HepG2 (cell line): ENCODE data around the gene TNFSF13. TPM values are rescaled to one million over a fixed set of nuclear protein-coding genes. Genes with fewer than 3 reads are reported as not detected.

Source experiments
- ATM ChIP-seq: fragments of 450-650 bp; IDR thresholded peaks from 2 replicates; pipeline ENCODE4 v1.7.1; 2017; ENCODE audit warnings: mild to moderate bottlenecking, borderline replicate concordance
- KDM4B ChIP-seq: sonication (generic); formaldehyde crosslinking; IDR thresholded peaks from 2 replicates; pipeline ENCODE4 v1.4.0; 2020; ENCODE audit warnings: missing genetic modification reagents
- MYC ChIP-seq: sonication (generic); formaldehyde crosslinking; IDR thresholded peaks from 2 replicates; pipeline ENCODE4 v1.9.0; 2021; ENCODE audit warnings: missing genetic modification reagents, borderline replicate concordance
- REST ChIP-seq, 2 experiments: IDR thresholded peaks; 2 replicates each; pipeline ENCODE4 v1.6.1; 2011 to 2012; ENCODE audit warnings: low read length in 2 of 2, borderline replicate concordance in 1 of 2, low read depth in 1 of 2, mild to moderate bottlenecking in 1 of 2, moderate library complexity in 1 of 2
- ZNF446 ChIP-seq: sonication (generic); formaldehyde crosslinking; IDR thresholded peaks from 2 replicates; pipeline ENCODE4 v1.5.0; 2020; ENCODE audit warnings: mild to moderate bottlenecking, missing genetic modification reagents
- polyA plus RNA-seq, 8 experiments: library from polyadenylated mRNA; depleted of rRNA in 3 of 8; stranded (reverse) in 7 of 8; unstranded in 1 of 8; fragments of >200 nt; fragmentation: Illumina TruSeq in 4 of 8; extraction: Trizol in 4 of 8; gene quantifications; 2 replicates each; pipeline versions ENCODE4 v1.2.1 to v1.2.3, GENCODE V29; 2011 to 2016; ENCODE audit warnings: low read depth in 4 of 8, missing spikeins in 1 of 8, mixed read lengths in 1 of 8; ENCODE audit not compliant: insufficient read depth in 1 of 8
- total RNA-seq, 5 experiments: library from RNA; depleted of rRNA; stranded (reverse); fragments of >200 nt; fragmentation: Illumina TruSeq; extraction: Trizol; gene quantifications; 2 replicates each; pipeline ENCODE4 v1.2.3, GENCODE V29; 2016; ENCODE audit warnings: low read depth in 1 of 5
- TF ChIP-seq, protein P1 (sequence below): sonication (generic); formaldehyde crosslinking; IDR thresholded peaks from 2 replicates; pipeline ENCODE4; 2020; ENCODE audit warnings: missing genetic modification reagents, mild to moderate bottlenecking, borderline replicate concordance
- TF ChIP-seq, protein P2 (sequence below): sonication (generic); formaldehyde crosslinking; IDR thresholded peaks from 2 replicates; pipeline ENCODE4 v1.9.0; 2021; ENCODE audit warnings: mild to moderate bottlenecking, missing genetic modification reagents
- TF ChIP-seq, protein P3 (sequence below): fragments of 450-650 bp; IDR thresholded peaks from 2 replicates; pipeline ENCODE4 v1.6.1; 2017

The TNFSF13 gene
- total and polyA plus RNA-seq, 2 of the 13 experiments (the other 11 are each of a cell fraction or from before 2014, with no cell fraction given) = 2.5 to 3.3 TPM

- TF ChIP-seq, protein P1, sequence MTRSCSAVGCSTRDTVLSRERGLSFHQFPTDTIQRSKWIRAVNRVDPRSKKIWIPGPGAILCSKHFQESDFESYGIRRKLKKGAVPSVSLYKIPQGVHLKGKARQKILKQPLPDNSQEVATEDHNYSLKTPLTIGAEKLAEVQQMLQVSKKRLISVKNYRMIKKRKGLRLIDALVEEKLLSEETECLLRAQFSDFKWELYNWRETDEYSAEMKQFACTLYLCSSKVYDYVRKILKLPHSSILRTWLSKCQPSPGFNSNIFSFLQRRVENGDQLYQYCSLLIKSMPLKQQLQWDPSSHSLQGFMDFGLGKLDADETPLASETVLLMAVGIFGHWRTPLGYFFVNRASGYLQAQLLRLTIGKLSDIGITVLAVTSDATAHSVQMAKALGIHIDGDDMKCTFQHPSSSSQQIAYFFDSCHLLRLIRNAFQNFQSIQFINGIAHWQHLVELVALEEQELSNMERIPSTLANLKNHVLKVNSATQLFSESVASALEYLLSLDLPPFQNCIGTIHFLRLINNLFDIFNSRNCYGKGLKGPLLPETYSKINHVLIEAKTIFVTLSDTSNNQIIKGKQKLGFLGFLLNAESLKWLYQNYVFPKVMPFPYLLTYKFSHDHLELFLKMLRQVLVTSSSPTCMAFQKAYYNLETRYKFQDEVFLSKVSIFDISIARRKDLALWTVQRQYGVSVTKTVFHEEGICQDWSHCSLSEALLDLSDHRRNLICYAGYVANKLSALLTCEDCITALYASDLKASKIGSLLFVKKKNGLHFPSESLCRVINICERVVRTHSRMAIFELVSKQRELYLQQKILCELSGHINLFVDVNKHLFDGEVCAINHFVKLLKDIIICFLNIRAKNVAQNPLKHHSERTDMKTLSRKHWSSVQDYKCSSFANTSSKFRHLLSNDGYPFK = peak; percentile 99
- TF ChIP-seq, protein P2, sequence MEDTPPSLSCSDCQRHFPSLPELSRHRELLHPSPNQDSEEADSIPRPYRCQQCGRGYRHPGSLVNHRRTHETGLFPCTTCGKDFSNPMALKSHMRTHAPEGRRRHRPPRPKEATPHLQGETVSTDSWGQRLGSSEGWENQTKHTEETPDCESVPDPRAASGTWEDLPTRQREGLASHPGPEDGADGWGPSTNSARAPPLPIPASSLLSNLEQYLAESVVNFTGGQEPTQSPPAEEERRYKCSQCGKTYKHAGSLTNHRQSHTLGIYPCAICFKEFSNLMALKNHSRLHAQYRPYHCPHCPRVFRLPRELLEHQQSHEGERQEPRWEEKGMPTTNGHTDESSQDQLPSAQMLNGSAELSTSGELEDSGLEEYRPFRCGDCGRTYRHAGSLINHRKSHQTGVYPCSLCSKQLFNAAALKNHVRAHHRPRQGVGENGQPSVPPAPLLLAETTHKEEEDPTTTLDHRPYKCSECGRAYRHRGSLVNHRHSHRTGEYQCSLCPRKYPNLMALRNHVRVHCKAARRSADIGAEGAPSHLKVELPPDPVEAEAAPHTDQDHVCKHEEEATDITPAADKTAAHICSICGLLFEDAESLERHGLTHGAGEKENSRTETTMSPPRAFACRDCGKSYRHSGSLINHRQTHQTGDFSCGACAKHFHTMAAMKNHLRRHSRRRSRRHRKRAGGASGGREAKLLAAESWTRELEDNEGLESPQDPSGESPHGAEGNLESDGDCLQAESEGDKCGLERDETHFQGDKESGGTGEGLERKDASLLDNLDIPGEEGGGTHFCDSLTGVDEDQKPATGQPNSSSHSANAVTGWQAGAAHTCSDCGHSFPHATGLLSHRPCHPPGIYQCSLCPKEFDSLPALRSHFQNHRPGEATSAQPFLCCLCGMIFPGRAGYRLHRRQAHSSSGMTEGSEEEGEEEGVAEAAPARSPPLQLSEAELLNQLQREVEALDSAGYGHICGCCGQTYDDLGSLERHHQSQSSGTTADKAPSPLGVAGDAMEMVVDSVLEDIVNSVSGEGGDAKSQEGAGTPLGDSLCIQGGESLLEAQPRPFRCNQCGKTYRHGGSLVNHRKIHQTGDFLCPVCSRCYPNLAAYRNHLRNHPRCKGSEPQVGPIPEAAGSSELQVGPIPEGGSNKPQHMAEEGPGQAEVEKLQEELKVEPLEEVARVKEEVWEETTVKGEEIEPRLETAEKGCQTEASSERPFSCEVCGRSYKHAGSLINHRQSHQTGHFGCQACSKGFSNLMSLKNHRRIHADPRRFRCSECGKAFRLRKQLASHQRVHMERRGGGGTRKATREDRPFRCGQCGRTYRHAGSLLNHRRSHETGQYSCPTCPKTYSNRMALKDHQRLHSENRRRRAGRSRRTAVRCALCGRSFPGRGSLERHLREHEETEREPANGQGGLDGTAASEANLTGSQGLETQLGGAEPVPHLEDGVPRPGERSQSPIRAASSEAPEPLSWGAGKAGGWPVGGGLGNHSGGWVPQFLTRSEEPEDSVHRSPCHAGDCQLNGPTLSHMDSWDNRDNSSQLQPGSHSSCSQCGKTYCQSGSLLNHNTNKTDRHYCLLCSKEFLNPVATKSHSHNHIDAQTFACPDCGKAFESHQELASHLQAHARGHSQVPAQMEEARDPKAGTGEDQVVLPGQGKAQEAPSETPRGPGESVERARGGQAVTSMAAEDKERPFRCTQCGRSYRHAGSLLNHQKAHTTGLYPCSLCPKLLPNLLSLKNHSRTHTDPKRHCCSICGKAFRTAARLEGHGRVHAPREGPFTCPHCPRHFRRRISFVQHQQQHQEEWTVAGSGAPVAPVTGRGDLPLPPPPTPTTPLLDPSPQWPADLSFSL = no peak
- TF ChIP-seq ATM = no peak
- 0 out of 2 replicates have a peak, but pooled peaks have one; percentile 13 for TF ChIP-seq KDM4B (CRISPR knock-in tag)
- TF ChIP-seq MYC (CRISPR knock-in tag) = peak; percentile 91
- TF ChIP-seq REST (IDR thresholded peaks at IDR 0.05; ENCODE audit: borderline replicate concordance in 1 of 2, low read depth in 1 of 2, low read length in 2 of 2) = peak in 1 of 2 experiments; percentile 78; a peak in 2 of 4 replicates
- TF ChIP-seq ZNF446 (CRISPR knock-in tag) = no peak
- TF ChIP-seq, protein P3, sequence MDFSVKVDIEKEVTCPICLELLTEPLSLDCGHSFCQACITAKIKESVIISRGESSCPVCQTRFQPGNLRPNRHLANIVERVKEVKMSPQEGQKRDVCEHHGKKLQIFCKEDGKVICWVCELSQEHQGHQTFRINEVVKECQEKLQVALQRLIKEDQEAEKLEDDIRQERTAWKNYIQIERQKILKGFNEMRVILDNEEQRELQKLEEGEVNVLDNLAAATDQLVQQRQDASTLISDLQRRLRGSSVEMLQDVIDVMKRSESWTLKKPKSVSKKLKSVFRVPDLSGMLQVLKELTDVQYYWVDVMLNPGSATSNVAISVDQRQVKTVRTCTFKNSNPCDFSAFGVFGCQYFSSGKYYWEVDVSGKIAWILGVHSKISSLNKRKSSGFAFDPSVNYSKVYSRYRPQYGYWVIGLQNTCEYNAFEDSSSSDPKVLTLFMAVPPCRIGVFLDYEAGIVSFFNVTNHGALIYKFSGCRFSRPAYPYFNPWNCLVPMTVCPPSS = no peak
These were observed 24.9 kb downstream of the TNFSF13 start, which contains the start of gene MPDU1 (continued) for GRCh38 chr17:7583253-7584109.
